Cardiac fibroblast (primary cell): ENCODE measurements around the gene PRG3.

Source experiments
- DNase-seq, 2 donors: peaks; one replicate each; pipeline versions ENCODE4 v3.0.0 to v3.0.0-alpha.2; 2010; ENCODE audit warnings: low read depth in 2 of 2
- H3K4me3 ChIP-seq, 2 donors: replicated peaks in 1 of 2; 1 replicate in 1 of 2; 2 replicates in 1 of 2; pipeline ENCODE4 v1.5.1; 2011; ENCODE audit warnings: low read depth in 2 of 2, low read length in 2 of 2, mild to moderate bottlenecking in 2 of 2, moderate library complexity in 1 of 2
- CTCF ChIP-seq: IDR thresholded peaks from one replicate; pipeline ENCODE4 v1.5.1; 2011; ENCODE audit warnings: low read depth, mild to moderate bottlenecking, low read length, inconsistent platforms

The PRG3 gene

GRCh38 chr11:57425565-57426438 is 44.9 kb upstream of the PRG3 start:
- TF ChIP-seq CTCF = no peak
- H3K4me3 ChIP-seq = peak overlapping the region; percentile 42 to 52
- peak; percentile 36 to 63 for DNase-seq

GRCh38 chr11:57424792-57425564 is 44.0 kb upstream of the PRG3 start:
- H3K4me3 ChIP-seq = peak overlapping the region in 1 of 2 donors; percentile 52
- no peak for TF ChIP-seq CTCF
- peak; percentile 94 to 95 for DNase-seq

- TF ChIP-seq CTCF = no peak
- DNase-seq = no peak
- peak overlapping the region in 1 of 2 donors; percentile 19 for H3K4me3 ChIP-seq
Measured at GRCh38 chr11:57424137-57424791, 43.3 kb upstream of the PRG3 start.

- no peak for DNase-seq
- TF ChIP-seq CTCF = no peak
- H3K4me3 ChIP-seq = no peak overlapping the region
Measured at GRCh38 chr11:57422669-57423068, 41.7 kb upstream of the PRG3 start.

GRCh38 chr11:57421805-57422204 is 40.9 kb upstream of the PRG3 start:
- H3K4me3 ChIP-seq = no peak overlapping the region
- TF ChIP-seq CTCF = no peak
- no peak for DNase-seq

GRCh38 chr11:57421066-57421465 is 40.1 kb upstream of the PRG3 start:
- no peak overlapping the region for H3K4me3 ChIP-seq
- DNase-seq = no peak
- no peak for TF ChIP-seq CTCF
